ENCODE measurements around the gene DUS2. TPM values are rescaled to one million over a fixed set of nuclear protein-coding genes. Genes with fewer than 3 reads are reported as not detected.
"Not testable (repeated sequence)": the region's sequence is repeated elsewhere in the genome, so short reads cannot be mapped to it uniquely, and the experiment has no call there.

Gene DUS2
- total and polyA plus RNA-seq, 9 of the 15 experiments (the other 6 are each of a cell fraction or from before 2014, with no cell fraction given) = 5.8 to 22.5 (median 20.6) TPM

DNA sequence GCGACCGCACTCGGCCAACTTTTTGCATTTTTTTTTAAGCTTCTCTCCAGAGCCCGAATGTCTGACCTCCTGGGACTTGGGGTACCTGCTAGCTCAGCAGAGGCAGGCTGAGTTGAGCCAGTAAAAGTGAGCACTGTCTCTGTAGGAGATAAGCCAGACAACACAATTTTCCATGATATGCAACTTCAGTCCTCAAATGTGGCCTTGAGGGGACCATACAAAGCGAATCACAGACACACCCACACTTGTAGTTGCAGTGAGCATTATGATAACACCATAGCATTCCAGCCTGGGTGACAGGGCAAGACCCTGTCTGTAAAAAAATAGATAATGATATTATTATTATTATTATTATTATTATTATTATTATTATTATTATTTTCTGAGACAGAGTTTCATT lies 26.4 kb upstream of the DUS2 start (continued):
- TF ChIP-seq NR4A1 (CRISPR knock-in tag; IDR thresholded peaks at IDR 0.05) = no peak
- TF ChIP-seq NR4A1 (tag; IDR thresholded peaks at IDR 0.05) = no peak
- no peak for TF ChIP-seq ZNF165 (CRISPR knock-in tag; IDR thresholded peaks at IDR 0.05; ENCODE audit: borderline replicate concordance)
- TF ChIP-seq POLR2B (IDR thresholded peaks at IDR 0.05; ENCODE audit: low read depth, partially characterized antibody) = no peak
- no peak for TF ChIP-seq STAT5B (CRISPR knock-in tag; IDR thresholded peaks at IDR 0.05)

GRCh38 chr16:67998231-67998778 lies 24.8 kb upstream of the DUS2 start:
- H3K79me2 ChIP-seq (ENCODE audit: control insufficient read depth, insufficient read depth, low read length); DNase-seq (ENCODE audit: extremely low read depth in 1 of 4, low spot score in 3 of 4); H3K9me3 ChIP-seq (replicated peaks; ENCODE audit: control insufficient read depth, insufficient read depth, low read depth, low read length); intact Hi-C loops (cut with micrococcal nuclease); FAIRE-seq; CTCF ChIA-PET (ENCODE audit: low intra/inter-chr PET ratio); H3K4me3 ChIP-seq; BruUV-seq (replicated peaks); H3K4me2 ChIP-seq (ENCODE audit: insufficient read depth, low read length); H3K27me3 ChIP-seq (ENCODE audit: control insufficient read depth in 2 of 2, insufficient read depth in 2 of 2, low read length in 2 of 2); H3K9me1 ChIP-seq (ENCODE audit: control insufficient read depth, insufficient read depth, low read length); H4K20me1 ChIP-seq (replicated peaks; ENCODE audit: control insufficient read depth, insufficient read depth, low read length); ATAC-seq; H3K9ac ChIP-seq (ENCODE audit: insufficient read depth in 1 of 2, low read depth in 2 of 2, low read length in 2 of 2); H3K36me3 ChIP-seq (ENCODE audit: control insufficient read depth, insufficient read depth, low read length); H3K27ac ChIP-seq (ENCODE audit: extremely low read depth, low read depth, low read length): not testable (repeated sequence)
- POLR2A ChIA-PET = interaction anchor here (0.7 to 1.1 kb wide), 3 partner anchors 10 to 52 kb away, joined by 3 read pairs; no protein-coding TSS in a partner anchor
- in situ Hi-C loops (cut with MboI) = loop anchor here (10.0 kb wide), 1 partner anchor 316 kb away; the partner anchor contains the start of genes PRMT7 and SLC7A6OS
- 0 out of 2 replicates have a peak, but pooled peaks have one; percentile 11 for TF ChIP-seq POLR2G (IDR thresholded peaks at IDR 0.05; ENCODE audit: low read depth, low read length)
- peak; percentile 10; the same call in 1 of the 2 replicates for TF ChIP-seq RBFOX2 (IDR thresholded peaks at IDR 0.05; ENCODE audit: low read depth, low read length)
- peak overlapping the region; percentile 63; the same call in 1 of the 2 replicates for H2AFZ ChIP-seq (ENCODE audit: low read depth, low read length)
- WGBS (ENCODE audit: insufficient coverage, low coverage, missing lambda C conversion rate) = 95% methylated on average over 17 of the region's 36 CpGs
- H3K4me1 ChIP-seq (replicated peaks in 1 of 2; ENCODE audit: control insufficient read depth in 2 of 2, insufficient read depth in 2 of 2, low read length in 2 of 2) = peaks cover 27 to 29% of the 10 kb centered on the region in 2 experiments
